HG03139 (cell line): ENCODE data around the gene GOLGA6L24.
"Not testable (repeated sequence)": the region's sequence is repeated elsewhere in the genome, so short reads cannot be mapped to it uniquely, and the experiment has no call there.

Experiments used
- ATAC-seq: cut with Tn5 transposase; IDR thresholded peaks from one replicate; pipeline ENCODE4 v1.9.1; 2021; ENCODE audit not compliant: unreplicated experiment

GOLGA6L24 gene, protein sequence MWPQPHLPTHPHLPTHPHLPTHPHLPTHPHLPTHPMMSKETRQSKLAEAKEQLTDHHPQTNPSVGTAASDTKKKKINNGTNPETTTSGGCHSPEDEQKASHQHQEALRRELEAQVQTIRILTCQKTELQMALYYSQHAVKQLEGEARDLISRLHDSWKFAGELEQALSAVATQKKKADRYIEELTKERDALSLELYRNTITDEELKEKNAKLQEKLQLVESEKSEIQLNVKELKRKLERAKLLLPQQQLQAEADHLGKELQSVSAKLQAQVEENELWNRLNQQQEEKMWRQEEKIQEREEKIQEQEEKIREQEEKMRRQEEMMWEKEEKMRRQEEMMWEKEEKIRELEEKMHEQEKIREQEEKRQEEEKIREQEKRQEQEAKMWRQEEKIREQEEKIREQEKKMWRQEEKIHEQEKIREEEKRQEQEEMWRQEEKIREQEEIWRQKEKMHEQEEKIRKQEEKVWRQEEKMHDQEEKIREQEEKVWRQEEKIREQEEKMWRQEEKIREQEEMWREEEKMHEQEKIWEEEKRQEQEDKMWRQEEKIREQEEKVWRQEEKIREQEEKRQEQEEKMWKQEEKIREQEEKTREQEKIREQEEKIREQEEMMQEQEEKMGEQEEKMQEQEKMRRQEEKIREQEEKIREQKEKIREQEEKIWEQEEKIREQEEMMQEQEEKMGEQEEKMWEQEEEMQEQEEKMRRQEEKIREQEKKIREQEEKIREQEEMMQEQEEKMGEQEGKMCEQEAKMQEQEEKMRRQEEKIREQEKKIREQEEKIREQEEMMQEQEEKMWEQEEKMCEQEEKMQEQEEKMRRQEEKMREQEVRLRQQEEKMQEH

GRCh38 chr15:28357984-28358383, at the start of gene GOLGA6L24:
Gene GOLGA6L24, minus strand, starts transcription at chr15:28358084. Its CDS starts 61 bp downstream, at chr15:28358023.
- ATAC-seq: not testable (repeated sequence)

GRCh38 chr15:28402774-28403435, 45.0 kb upstream of the GOLGA6L24 start:
- ATAC-seq: not testable (repeated sequence)

DNA sequence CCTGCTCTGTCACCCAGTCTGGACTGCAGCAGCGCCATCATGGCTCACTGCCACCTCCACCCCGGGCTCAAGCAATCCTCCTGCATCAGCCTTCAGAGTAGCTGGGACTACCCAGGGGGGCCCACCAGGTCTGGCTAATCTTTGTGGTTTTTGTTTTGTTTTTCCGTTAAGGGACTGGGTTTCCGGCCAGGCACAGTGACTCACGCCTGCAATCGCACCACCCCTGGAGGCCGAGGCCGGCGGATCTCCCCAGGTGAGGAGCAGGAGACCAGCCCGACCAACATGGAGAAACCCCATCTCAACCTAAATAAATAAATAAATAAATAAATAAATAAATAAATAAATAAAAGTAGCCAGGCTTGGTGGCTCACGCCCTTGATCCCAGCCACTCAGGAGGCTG, 38.1 kb upstream of the GOLGA6L24 start:
- ATAC-seq: not testable (repeated sequence)

GRCh38 chr15:28380053-28380452, 22.2 kb upstream of the GOLGA6L24 start:
- ATAC-seq: not testable (repeated sequence)

DNA sequence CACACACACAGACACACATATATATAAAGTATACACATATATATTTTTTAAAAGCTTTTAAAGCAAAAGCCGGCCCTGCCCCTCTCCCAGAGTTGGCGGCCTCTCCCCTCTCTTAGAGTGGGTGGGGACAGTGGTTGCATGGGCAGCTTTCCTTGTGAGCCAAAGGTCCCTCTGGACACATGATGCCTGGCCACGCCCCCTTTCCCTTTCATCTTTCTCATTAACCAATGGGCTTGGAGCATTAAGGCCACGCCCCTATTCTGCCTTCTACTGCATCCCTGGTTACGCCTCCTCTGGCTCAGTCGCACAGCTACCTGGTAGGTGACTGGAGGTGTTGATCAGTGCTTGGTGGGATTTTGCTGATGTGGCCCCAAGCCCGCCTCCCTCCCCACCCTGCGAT, 20.5 kb upstream of the GOLGA6L24 start, which contains the start of gene GOLGA8F:
TSS of gene GOLGA8F (plus strand) at position 301 of the 400 bp plus-strand sequence. CDS start at position 399, 98 bp downstream.
- not testable (repeated sequence) for ATAC-seq

GRCh38 chr15:28365502-28365901, 7.6 kb upstream of the GOLGA6L24 start:
- not testable (repeated sequence) for ATAC-seq

GRCh38 chr15:28322129-28322588, 35.7 kb downstream of the GOLGA6L24 start, which contains the start of gene HERC2:
Gene HERC2, minus strand, starts transcription at chr15:28322179. Its CDS starts 746 bp downstream, at chr15:28321433.
- not testable (repeated sequence) for ATAC-seq

GRCh38 chr15:28321358-28322078, 36.4 kb downstream of the GOLGA6L24 start:
- not testable (repeated sequence) for ATAC-seq

DNA sequence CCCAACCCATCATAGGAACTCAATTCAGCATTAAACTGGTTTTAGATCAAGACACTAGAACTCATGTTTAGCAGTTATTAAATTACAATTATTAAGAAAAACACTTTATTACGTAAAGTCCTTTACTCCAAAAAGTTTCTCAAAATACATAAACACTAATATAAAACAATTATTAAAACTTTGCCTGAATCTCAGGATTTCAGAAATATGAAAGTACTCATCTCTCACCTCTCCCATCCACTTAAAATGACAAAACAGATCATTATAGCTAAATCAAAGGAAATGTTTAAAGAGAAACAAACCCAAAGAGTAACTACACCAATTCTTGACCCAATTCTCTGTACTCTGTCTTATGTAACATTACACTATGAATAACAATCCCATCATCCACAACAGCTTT, 38.2 kb downstream of the GOLGA6L24 start:
- not testable (repeated sequence) for ATAC-seq

DNA sequence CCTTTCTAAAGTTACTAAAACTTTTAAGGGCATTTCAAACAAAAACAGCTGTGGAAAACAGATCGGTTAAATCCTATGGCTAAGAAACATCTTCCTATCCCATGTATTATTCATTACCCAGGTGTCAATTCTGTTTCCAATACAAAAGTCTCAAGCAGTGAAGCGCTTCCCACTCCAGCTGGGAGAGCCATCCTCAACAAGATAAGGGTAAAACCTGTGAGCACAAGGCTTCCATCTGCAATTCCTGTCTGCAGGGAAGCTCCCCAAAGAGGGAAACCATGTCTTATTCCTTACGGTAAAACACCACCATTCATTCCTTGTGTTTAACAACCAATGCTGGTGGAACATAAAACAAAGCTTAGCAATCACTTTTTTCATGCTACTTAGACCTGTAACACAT, 39.1 kb downstream of the GOLGA6L24 start:
- ATAC-seq: not testable (repeated sequence)

- ATAC-seq: not testable (repeated sequence)
Observed at GRCh38 chr15:28318122-28318521, 39.8 kb downstream of the GOLGA6L24 start.

GRCh38 chr15:28316958-28317357, 40.9 kb downstream of the GOLGA6L24 start:
- not testable (repeated sequence) for ATAC-seq

DNA sequence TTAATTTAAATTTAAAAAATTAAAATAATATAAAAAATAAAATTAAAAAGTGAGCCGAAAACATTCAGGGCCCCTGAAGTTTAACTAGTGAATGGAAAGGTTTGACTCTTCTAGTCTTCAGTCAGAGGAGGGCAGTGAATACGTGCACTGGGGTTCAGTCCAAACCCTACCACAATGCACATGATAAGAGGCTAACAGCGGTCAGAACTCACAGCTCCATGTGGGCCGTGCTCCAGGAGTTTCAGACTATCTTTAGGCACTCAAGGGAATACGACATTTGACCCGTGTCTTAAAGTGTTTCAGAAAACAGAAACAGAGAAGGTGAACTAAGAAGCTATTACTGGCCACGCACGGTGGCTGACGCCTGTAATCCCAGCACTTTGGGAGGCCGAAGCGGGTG, 47.4 kb downstream of the GOLGA6L24 start:
- ATAC-seq: not testable (repeated sequence)

DNA sequence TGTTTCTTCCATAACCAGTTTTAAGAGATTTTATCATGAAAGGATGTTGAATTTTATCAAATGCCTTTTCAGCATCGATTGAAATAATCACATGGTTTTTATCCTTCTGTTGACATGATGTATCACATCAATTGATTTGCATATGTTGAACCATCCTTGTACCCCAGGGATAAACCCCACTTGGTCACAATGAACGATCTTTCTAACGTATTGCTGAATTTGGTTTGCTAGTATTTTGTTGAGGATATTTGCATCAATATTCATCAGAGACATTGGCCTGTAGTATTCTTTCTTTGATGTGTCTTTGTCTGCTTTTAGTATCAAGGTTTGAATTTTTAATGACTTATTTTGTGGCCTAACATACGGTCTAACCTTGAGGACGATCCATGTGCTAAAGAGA, 49.2 kb downstream of the GOLGA6L24 start:
- not testable (repeated sequence) for ATAC-seq
